ENCODE data around the gene SLC8A1.

SLC8A1 gene

DNA sequence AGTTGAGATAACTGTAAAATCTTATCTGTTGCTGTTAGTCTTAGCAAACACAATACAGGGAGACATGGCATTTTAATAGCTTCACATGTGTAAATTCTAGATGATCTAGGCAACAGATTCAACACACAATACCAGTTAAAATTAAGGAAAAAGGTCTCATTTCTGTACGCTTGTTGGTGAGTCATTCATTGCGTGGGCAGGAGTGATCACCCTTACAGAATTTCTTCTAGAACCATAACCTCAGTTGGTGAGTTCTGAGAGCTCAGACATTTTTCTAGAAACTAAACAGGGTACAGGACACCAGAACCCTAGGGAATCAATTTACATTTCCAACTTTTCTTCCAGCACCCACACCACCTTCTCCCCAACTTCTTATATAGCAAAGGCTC lies 81.9 kb downstream of the SLC8A1 start:
- TF ChIP-seq, protein P1, sequence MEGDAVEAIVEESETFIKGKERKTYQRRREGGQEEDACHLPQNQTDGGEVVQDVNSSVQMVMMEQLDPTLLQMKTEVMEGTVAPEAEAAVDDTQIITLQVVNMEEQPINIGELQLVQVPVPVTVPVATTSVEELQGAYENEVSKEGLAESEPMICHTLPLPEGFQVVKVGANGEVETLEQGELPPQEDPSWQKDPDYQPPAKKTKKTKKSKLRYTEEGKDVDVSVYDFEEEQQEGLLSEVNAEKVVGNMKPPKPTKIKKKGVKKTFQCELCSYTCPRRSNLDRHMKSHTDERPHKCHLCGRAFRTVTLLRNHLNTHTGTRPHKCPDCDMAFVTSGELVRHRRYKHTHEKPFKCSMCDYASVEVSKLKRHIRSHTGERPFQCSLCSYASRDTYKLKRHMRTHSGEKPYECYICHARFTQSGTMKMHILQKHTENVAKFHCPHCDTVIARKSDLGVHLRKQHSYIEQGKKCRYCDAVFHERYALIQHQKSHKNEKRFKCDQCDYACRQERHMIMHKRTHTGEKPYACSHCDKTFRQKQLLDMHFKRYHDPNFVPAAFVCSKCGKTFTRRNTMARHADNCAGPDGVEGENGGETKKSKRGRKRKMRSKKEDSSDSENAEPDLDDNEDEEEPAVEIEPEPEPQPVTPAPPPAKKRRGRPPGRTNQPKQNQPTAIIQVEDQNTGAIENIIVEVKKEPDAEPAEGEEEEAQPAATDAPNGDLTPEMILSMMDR (IDR thresholded peaks at IDR 0.05; ENCODE audit: low read depth, low read length, missing control alignments), result no peak
- no peak for DNase-seq (ENCODE audit: low read depth)

GRCh38 chr2:40369267-40370006 lies 82.5 kb downstream of the SLC8A1 start:
- DNase-seq (ENCODE audit: low read depth), result no peak
- TF ChIP-seq, protein P1 (IDR thresholded peaks at IDR 0.05; ENCODE audit: low read depth, low read length, missing control alignments), result no peak
- H3K4me3 ChIP-seq (ENCODE audit: low read depth, low read length), result no peak overlapping the region

More for the DNA sequence above, 81.9 kb downstream of the SLC8A1 start:
- no peak overlapping the region for H3K4me3 ChIP-seq (ENCODE audit: low read depth, low read length)

DNA sequence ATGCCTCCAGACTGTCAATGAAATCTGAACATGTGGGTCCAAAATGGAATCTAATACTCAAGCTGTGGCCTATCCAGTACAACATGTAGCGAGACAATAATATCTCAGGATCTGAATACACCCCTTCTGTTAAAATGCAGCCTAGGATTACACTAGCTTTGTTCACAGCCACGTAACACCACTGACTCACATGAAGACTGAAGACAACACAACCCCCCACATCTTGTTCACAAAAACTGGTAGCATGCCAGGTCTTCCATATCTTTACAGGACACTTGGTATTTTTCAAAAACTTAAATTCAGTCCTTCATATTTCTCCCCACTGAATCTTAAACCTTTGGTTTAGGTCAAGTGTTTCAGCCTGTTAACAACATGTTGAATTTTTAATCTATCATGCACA lies 84.2 kb downstream of the SLC8A1 start:
- DNase-seq (ENCODE audit: low read depth), result no peak
- TF ChIP-seq, protein P1 (IDR thresholded peaks at IDR 0.05; ENCODE audit: low read depth, low read length, missing control alignments), result no peak

GRCh38 chr2:40367032-40367431 lies 84.9 kb downstream of the SLC8A1 start:
- no peak for DNase-seq (ENCODE audit: low read depth)
- TF ChIP-seq, protein P1 (IDR thresholded peaks at IDR 0.05; ENCODE audit: low read depth, low read length, missing control alignments), result no peak
- H3K4me3 ChIP-seq (ENCODE audit: low read depth, low read length), result no peak overlapping the region

More for the DNA sequence above, 84.2 kb downstream of the SLC8A1 start:
- H3K4me3 ChIP-seq (ENCODE audit: low read depth, low read length), result no peak overlapping the region

DNA sequence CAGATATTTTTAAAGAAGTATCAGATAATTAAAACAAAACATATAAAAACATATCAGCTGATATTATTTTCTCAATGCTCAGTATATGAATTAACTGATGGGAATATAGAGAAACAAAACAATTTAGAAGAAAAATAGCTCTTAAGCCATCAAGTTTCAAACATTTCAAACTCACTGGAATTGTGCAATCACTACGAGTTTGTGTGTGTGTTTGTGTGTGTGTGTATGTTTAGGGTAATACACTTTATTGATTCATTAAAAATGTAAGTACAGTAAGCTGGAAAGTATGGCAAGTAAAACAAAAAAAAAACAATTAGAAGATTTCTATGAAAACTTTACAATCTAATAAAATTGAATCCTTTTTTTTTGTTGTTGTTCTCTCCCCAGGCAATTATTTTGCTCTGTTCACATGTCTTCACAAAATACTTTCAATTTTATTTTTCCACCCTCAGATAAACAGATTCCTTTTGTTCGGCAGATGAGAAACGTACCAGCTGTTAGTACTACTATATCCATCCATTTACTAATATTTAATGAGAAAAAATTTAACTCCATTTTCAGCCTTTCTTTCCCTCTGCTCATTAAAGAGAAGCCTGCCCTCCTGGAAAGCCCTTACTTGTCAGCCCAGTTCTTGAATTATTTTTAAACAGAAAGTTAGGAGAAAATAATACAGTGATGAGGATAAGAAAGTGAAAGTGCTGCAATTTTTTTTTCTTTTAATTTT lies 87.6 kb downstream of the SLC8A1 start:
- DNase-seq (ENCODE audit: low read depth), result no peak
- no peak overlapping the region; the same call in 1 of the 2 replicates for H3K4me3 ChIP-seq (ENCODE audit: low read depth, low read length)
- TF ChIP-seq, protein P1 (IDR thresholded peaks at IDR 0.05; ENCODE audit: low read depth, low read length, missing control alignments), result no peak

DNA sequence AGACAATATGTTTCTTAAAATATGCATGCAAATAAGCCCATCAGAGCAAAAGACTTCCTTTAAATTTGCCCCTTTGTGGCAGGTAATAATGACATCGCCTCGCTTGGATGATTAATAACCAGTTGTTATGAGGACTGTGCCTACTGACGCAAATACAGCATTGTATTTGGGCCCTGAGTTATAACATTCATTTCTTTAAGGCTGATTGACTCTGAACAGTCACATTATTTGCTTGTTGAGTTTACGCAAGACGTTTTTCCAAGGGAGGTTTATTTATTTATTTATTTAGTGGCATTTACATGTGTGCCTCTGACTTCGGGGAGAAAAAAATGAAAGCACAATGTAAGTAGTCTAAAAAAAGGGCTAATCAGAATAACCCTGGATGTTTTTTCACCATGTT lies 88.3 kb downstream of the SLC8A1 start:
- DNase-seq (ENCODE audit: low read depth), result no peak
- TF ChIP-seq, protein P1 (IDR thresholded peaks at IDR 0.05; ENCODE audit: low read depth, low read length, missing control alignments), result no peak
- H3K4me3 ChIP-seq (ENCODE audit: low read depth, low read length), result no peak overlapping the region

All from GM12864 (cell line).